ENCODE measurements around the gene UBE2E2. TPM values are rescaled to one million over a fixed set of nuclear protein-coding genes. Genes with fewer than 3 reads are reported as not detected.

The UBE2E2 gene
- total RNA-seq, 2 experiments from 2014 or later = 0.55 to 1.3 TPM

- peaks cover 4% of the 10 kb centered on the region for H3K4me1 Mint-ChIP-seq
- ChIA-PET POLR2A (no interaction called here), CTCF (no interaction called here)
- H3K27me3 Mint-ChIP-seq = no peaks in the 10 kb centered on the region
- H3K27ac Mint-ChIP-seq = no peak overlapping the region
- no peak for DNase-seq
- no peak overlapping the region for H3K4me3 Mint-ChIP-seq
- H3K36me3 Mint-ChIP-seq (ENCODE audit: low read depth) = peaks cover 2% of the 10 kb centered on the region
- H3K9me3 Mint-ChIP-seq = peaks cover 8% of the 10 kb centered on the region
These were observed 276.6 kb downstream of the UBE2E2 start for GRCh38 chr3:23479615-23480328.

DNA sequence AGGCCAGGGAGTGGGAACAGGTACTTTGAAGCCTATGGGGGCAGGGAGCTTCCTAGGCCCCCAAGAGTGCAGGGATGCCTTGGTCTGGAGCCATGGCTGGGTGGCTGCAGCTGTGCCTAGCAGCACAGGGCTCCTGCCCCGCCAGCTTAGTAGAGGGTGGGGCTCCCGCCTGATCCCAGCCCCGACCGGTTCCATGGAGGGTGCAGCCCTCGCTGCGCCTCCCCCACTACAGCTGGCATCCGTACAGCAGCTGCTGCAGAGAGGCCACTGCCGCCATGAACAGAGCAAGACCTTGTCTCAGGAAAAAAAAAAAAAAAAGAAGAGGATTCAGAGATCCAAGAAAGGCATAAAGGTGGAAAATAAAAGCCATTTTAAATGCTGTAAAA, 277.2 kb downstream of the UBE2E2 start:
- POLR2A ChIA-PET = no interaction called here
- no peak for DNase-seq
- Mint-ChIP-seq H3K9me3 (peaks cover 8% of the 10 kb centered on the region), H3K27me3 (no peaks in the 10 kb centered on the region), H3K27ac (no peak overlapping the region), H3K36me3 (ENCODE audit: low read depth) (peaks cover 2% of the 10 kb centered on the region), H3K4me3 (no peak overlapping the region), H3K4me1 (no peaks in the 10 kb centered on the region)
- CTCF ChIA-PET = no interaction called here

DNA sequence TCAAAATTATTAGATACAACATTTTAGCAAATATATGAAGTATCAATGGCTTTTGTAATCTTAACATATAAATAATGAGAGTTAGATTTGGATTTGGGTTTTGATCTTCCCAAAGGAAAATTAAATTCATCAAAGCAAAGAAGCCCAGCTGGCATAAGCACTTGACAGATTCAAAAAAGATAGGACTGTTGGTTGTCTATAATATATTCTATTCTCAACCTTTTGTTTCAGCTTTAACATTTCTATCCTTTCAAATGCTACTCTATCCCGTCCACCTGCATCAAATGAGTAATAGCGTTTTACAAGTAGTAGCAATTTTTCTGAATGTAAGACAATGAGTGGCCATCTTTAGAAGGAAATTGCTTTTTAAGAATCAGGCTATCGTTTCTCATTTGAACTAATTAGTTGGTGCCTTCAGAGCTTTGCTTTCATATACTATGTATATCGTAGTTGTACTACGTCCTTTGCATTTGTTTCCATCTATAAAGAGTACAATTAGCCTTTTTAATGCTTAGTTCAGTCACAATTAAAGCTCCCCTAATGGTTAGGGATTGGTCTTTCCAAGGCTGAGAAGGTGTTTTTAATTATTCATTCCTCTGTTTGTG, 278.0 kb downstream of the UBE2E2 start:
- H3K4me3 Mint-ChIP-seq = no peak overlapping the region
- DNase-seq = no peak
- H3K27me3 Mint-ChIP-seq = no peaks in the 10 kb centered on the region
- H3K36me3 Mint-ChIP-seq (ENCODE audit: low read depth) = peaks cover 2% of the 10 kb centered on the region
- POLR2A ChIA-PET = no interaction called here
- no peak overlapping the region for H3K27ac Mint-ChIP-seq
- H3K9me3 Mint-ChIP-seq = peaks cover 12% of the 10 kb centered on the region
- CTCF ChIA-PET = no interaction called here
- no peaks in the 10 kb centered on the region for H3K4me1 Mint-ChIP-seq

GRCh38 chr3:23481616-23482278, 278.6 kb downstream of the UBE2E2 start:
- Mint-ChIP-seq H3K4me3 (no peak overlapping the region), H3K9me3 (peaks cover 12% of the 10 kb centered on the region)
- POLR2A ChIA-PET = no interaction called here

DNA sequence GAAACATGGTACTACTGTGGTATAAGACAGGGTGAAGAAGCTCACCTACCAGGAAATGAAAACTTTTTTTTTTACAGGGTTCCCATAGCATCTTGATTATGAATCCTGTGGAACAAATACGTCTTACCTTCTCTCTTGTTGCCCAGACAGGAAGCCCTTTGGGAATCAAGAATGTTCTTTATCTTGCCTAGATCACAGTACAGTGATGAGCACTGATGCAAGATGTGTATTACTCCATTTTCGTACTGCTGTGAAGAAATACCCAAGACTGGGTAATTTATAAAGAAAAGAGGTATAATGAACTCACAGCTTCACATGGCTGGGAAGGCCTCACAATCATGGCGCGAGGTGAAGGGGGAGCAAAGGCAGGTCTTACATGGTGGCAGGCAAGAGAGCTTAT, 281.3 kb downstream of the UBE2E2 start:
- ChIA-PET POLR2A (no interaction called here), CTCF (no interaction called here)
- H3K4me3 Mint-ChIP-seq = no peak overlapping the region
- H3K36me3 Mint-ChIP-seq (ENCODE audit: low read depth) = no peaks in the 10 kb centered on the region
- no peak for DNase-seq
- H3K9me3 Mint-ChIP-seq = peaks cover 6% of the 10 kb centered on the region
- no peaks in the 10 kb centered on the region for H3K4me1 Mint-ChIP-seq
- no peak overlapping the region for H3K27ac Mint-ChIP-seq
- no peaks in the 10 kb centered on the region for H3K27me3 Mint-ChIP-seq

More at GRCh38 chr3:23481616-23482278, 278.6 kb downstream of the UBE2E2 start:
- Mint-ChIP-seq H3K36me3 (ENCODE audit: low read depth) (peaks cover 2% of the 10 kb centered on the region), H3K4me1 (no peaks in the 10 kb centered on the region), H3K27ac (no peak overlapping the region), H3K27me3 (no peaks in the 10 kb centered on the region)
- DNase-seq = no peak
- CTCF ChIA-PET = no interaction called here

GRCh38 chr3:23485922-23486321, 282.8 kb downstream of the UBE2E2 start:
- POLR2A ChIA-PET = no interaction called here
- H3K36me3 Mint-ChIP-seq (ENCODE audit: low read depth) = no peaks in the 10 kb centered on the region
- peaks cover 6% of the 10 kb centered on the region for H3K9me3 Mint-ChIP-seq
- H3K4me1 Mint-ChIP-seq = no peaks in the 10 kb centered on the region
- no peaks in the 10 kb centered on the region for H3K27me3 Mint-ChIP-seq
- no peak for DNase-seq
- no peak overlapping the region for H3K27ac Mint-ChIP-seq
- no peak overlapping the region for H3K4me3 Mint-ChIP-seq
- CTCF ChIA-PET = no interaction called here

GRCh38 chr3:23487015-23487414, 283.9 kb downstream of the UBE2E2 start:
- H3K27me3 Mint-ChIP-seq = no peaks in the 10 kb centered on the region
- no peaks in the 10 kb centered on the region for H3K36me3 Mint-ChIP-seq (ENCODE audit: low read depth)
- CTCF ChIA-PET = no interaction called here
- H3K4me3 Mint-ChIP-seq = no peak overlapping the region
- no peak overlapping the region for H3K27ac Mint-ChIP-seq
- DNase-seq = no peak
- peaks cover 6% of the 10 kb centered on the region for H3K9me3 Mint-ChIP-seq
- POLR2A ChIA-PET = no interaction called here
- H3K4me1 Mint-ChIP-seq = no peaks in the 10 kb centered on the region

DNA sequence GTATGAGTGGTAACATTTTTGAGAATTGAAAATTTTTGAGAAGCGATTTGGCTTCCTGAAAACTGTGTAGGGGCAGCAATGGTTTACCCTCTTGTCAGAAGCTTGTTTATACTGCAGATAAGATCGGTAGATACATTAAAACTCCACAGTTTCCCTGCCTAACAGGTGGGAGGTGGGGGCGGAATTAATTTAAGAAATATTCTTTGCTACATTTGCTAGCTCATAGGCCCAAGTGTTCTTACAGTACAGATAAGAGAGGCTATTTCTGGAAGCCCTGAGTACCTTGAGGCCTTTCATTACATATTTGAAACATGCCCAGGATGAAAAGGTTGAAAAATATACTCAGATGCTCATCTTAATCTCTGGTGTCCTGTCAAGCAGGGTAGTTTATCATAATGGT, 285.5 kb downstream of the UBE2E2 start:
- H3K9me3 Mint-ChIP-seq = peaks cover 6% of the 10 kb centered on the region

GRCh38 chr3:23489300-23490158, 286.4 kb downstream of the UBE2E2 start:
- CTCF ChIA-PET = no interaction called here
- POLR2A ChIA-PET = no interaction called here

More for the DNA sequence above, 285.5 kb downstream of the UBE2E2 start:
- H3K4me1 Mint-ChIP-seq = no peaks in the 10 kb centered on the region
- H3K36me3 Mint-ChIP-seq (ENCODE audit: low read depth) = no peaks in the 10 kb centered on the region
- CTCF ChIA-PET = no interaction called here
- DNase-seq = no peak
- H3K27ac Mint-ChIP-seq = no peak overlapping the region
- H3K4me3 Mint-ChIP-seq = no peak overlapping the region
- POLR2A ChIA-PET = no interaction called here
- no peaks in the 10 kb centered on the region for H3K27me3 Mint-ChIP-seq

GRCh38 chr3:23490459-23490858, 287.3 kb downstream of the UBE2E2 start:
- ChIA-PET CTCF (no interaction called here), POLR2A (no interaction called here)
- Mint-ChIP-seq H3K9me3 (peaks cover 2% of the 10 kb centered on the region), H3K4me1 (no peaks in the 10 kb centered on the region), H3K27ac (no peak overlapping the region), H3K27me3 (no peaks in the 10 kb centered on the region), H3K36me3 (ENCODE audit: low read depth) (no peaks in the 10 kb centered on the region), H3K4me3 (no peak overlapping the region)
- no peak for DNase-seq

More at GRCh38 chr3:23489300-23490158, 286.4 kb downstream of the UBE2E2 start:
- H3K27me3 Mint-ChIP-seq = no peaks in the 10 kb centered on the region
- no peak overlapping the region for H3K4me3 Mint-ChIP-seq
- H3K36me3 Mint-ChIP-seq (ENCODE audit: low read depth) = no peaks in the 10 kb centered on the region
- no peak overlapping the region for H3K27ac Mint-ChIP-seq
- no peak for DNase-seq
- H3K9me3 Mint-ChIP-seq = peaks cover 5% of the 10 kb centered on the region
- H3K4me1 Mint-ChIP-seq = no peaks in the 10 kb centered on the region

- Mint-ChIP-seq H3K27me3 (no peaks in the 10 kb centered on the region), H3K36me3 (ENCODE audit: low read depth) (no peaks in the 10 kb centered on the region), H3K9me3 (no peaks in the 10 kb centered on the region), H3K4me3 (no peak overlapping the region), H3K4me1 (no peaks in the 10 kb centered on the region), H3K27ac (no peak overlapping the region)
- POLR2A ChIA-PET = no interaction called here
- CTCF ChIA-PET = no interaction called here
- no peak for DNase-seq
These were observed 288.9 kb downstream of the UBE2E2 start for GRCh38 chr3:23492057-23492456.

DNA sequence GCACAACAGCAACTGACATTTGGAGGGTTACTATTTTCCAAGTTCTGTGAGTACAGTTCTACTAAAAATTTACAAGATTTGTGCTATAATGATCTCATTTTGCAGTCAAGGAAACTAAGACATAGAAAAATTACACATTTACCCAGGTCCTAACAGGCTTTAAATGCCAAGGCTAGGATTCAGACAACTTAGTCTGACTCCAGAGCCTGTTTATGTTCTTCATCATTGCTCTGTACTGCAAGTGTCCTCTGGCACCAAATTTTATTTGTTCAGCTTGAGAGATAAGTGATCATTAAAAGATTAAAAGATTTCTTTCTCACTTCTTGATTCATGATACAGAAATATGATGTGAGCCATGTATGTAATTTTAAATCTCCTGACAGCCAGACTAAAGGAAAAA, 290.8 kb downstream of the UBE2E2 start:
- DNase-seq = no peak
- Mint-ChIP-seq H3K27me3 (no peaks in the 10 kb centered on the region), H3K36me3 (ENCODE audit: low read depth) (no peaks in the 10 kb centered on the region), H3K4me1 (no peaks in the 10 kb centered on the region), H3K27ac (no peak overlapping the region), H3K4me3 (no peak overlapping the region), H3K9me3 (no peaks in the 10 kb centered on the region)
- ChIA-PET CTCF (no interaction called here), POLR2A (no interaction called here)

- Mint-ChIP-seq H3K9me3 (no peaks in the 10 kb centered on the region), H3K4me3 (no peak overlapping the region)
- POLR2A ChIA-PET = no interaction called here
These were observed 291.8 kb downstream of the UBE2E2 start for GRCh38 chr3:23494967-23495366.

More at GRCh38 chr3:23494967-23495366, 291.8 kb downstream of the UBE2E2 start:
- no peak overlapping the region for H3K27ac Mint-ChIP-seq
- no peaks in the 10 kb centered on the region for H3K27me3 Mint-ChIP-seq
- no peaks in the 10 kb centered on the region for H3K36me3 Mint-ChIP-seq (ENCODE audit: low read depth)
- CTCF ChIA-PET = no interaction called here
- no peaks in the 10 kb centered on the region for H3K4me1 Mint-ChIP-seq
- DNase-seq = no peak
